PFSK-1 (cell line): ENCODE data around the gene TAS2R46.

Experiments used
- POLR2AphosphoS5 ChIP-seq: IDR thresholded peaks from 2 replicates; pipeline ENCODE4 v1.6.1; 2012; ENCODE audit warnings: low read depth, mild to moderate bottlenecking, control low read depth, low read length, moderate library complexity
- TAF1 ChIP-seq: IDR thresholded peaks from 2 replicates; pipeline ENCODE4 v1.6.1; 2012; ENCODE audit warnings: low read length, control low read depth, borderline replicate concordance; ENCODE audit not compliant: insufficient read depth
- TF ChIP-seq, protein P1 (sequence below), 2 experiments: IDR thresholded peaks; 2 replicates each; pipeline versions ENCODE4 v1.6.1 to v1.8.0; 2011 to 2012; ENCODE audit warnings: low read depth in 2 of 2, low read length in 2 of 2, control low read depth in 1 of 2, inconsistent platforms in 1 of 2, mild to moderate bottlenecking in 1 of 2, moderate library complexity in 1 of 2; ENCODE audit not compliant: insufficient read depth in 1 of 2

DNA sequence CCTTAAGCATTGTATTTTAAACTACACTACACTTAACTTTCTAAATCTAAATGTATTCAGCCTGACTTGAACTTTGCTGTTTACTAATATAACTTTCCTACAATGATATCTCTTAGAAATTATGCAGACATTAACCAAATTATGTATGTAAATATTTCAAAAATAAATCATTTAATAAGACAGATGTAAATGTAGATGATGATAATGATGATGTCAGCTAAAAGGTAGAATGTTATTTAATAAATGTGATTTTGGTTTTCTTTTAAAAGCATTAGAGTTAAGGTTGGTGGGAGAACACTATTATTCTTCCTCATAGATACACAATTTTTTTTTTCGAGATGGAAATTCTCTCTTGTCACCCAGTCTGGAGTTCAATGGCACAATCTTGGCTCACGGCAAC, 19.9 kb upstream of the TAS2R46 start:
- TF ChIP-seq POLR2AphosphoS5 (no peak), TAF1 (no peak)
- TF ChIP-seq, protein P1, sequence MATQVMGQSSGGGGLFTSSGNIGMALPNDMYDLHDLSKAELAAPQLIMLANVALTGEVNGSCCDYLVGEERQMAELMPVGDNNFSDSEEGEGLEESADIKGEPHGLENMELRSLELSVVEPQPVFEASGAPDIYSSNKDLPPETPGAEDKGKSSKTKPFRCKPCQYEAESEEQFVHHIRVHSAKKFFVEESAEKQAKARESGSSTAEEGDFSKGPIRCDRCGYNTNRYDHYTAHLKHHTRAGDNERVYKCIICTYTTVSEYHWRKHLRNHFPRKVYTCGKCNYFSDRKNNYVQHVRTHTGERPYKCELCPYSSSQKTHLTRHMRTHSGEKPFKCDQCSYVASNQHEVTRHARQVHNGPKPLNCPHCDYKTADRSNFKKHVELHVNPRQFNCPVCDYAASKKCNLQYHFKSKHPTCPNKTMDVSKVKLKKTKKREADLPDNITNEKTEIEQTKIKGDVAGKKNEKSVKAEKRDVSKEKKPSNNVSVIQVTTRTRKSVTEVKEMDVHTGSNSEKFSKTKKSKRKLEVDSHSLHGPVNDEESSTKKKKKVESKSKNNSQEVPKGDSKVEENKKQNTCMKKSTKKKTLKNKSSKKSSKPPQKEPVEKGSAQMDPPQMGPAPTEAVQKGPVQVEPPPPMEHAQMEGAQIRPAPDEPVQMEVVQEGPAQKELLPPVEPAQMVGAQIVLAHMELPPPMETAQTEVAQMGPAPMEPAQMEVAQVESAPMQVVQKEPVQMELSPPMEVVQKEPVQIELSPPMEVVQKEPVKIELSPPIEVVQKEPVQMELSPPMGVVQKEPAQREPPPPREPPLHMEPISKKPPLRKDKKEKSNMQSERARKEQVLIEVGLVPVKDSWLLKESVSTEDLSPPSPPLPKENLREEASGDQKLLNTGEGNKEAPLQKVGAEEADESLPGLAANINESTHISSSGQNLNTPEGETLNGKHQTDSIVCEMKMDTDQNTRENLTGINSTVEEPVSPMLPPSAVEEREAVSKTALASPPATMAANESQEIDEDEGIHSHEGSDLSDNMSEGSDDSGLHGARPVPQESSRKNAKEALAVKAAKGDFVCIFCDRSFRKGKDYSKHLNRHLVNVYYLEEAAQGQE (IDR thresholded peaks at IDR 0.05; ENCODE audit: insufficient read depth in 1 of 2, low read depth in 2 of 2, low read length in 2 of 2), result no peak
